Loucy (cell line): ENCODE data around the gene DDX31.

Experiments used
- H2AFZ ChIP-seq: fragments of 200-600 bp; sonication (generic); 2 replicates; pipeline ENCODE4 v1.6.0; 2016; ENCODE audit warnings: antibody characterized with exemption, mild to moderate bottlenecking, low read length, moderate library complexity
- H3F3A ChIP-seq: fragments of 200-600 bp; 2 replicates; pipeline ENCODE4 v1.6.0; 2016; ENCODE audit warnings: antibody characterized with exemption, low read depth, mild to moderate bottlenecking
- H3K27me3 ChIP-seq: fragments of 200-600 bp; sonication (generic); 2 replicates; pipeline ENCODE4 v1.6.1; 2014; ENCODE audit warnings: low read length, mild to moderate bottlenecking; ENCODE audit not compliant: insufficient read depth, poor library complexity, severe bottlenecking
- H3K36me3 ChIP-seq: fragments of 200-600 bp; sonication (generic); 2 replicates; pipeline ENCODE4 v1.6.1; 2016; ENCODE audit warnings: low read length; ENCODE audit not compliant: insufficient read depth
- H3K4me1 ChIP-seq: fragments of 200-600 bp; sonication (generic); 2 replicates; pipeline ENCODE4 v1.5.1; 2014; ENCODE audit warnings: low read length, mild to moderate bottlenecking; ENCODE audit not compliant: insufficient read depth, poor library complexity, severe bottlenecking
- H3K4me2 ChIP-seq: fragments of 200-600 bp; sonication (generic); 2 replicates; pipeline ENCODE4 v1.6.0; 2014; ENCODE audit warnings: antibody characterized with exemption, low read length, low read depth, mild to moderate bottlenecking; ENCODE audit not compliant: poor library complexity, severe bottlenecking
- H3K4me3 ChIP-seq: fragments of 200-600 bp; sonication (generic); 2 replicates; pipeline ENCODE4 v1.5.1; 2014; ENCODE audit warnings: low read length, mild to moderate bottlenecking, mixed read lengths; ENCODE audit not compliant: poor library complexity, severe bottlenecking
- H3K79me2 ChIP-seq: fragments of 200-600 bp; sonication (generic); 2 replicates; pipeline ENCODE4 v1.6.1; 2014; ENCODE audit warnings: low read length; ENCODE audit not compliant: insufficient read depth
- H3K9ac ChIP-seq: fragments of 200-600 bp; sonication (generic); 2 replicates; pipeline ENCODE4 v1.6.0; 2014; ENCODE audit warnings: mild to moderate bottlenecking, low read depth, low read length, moderate library complexity; ENCODE audit not compliant: poor library complexity, severe bottlenecking
- H3K9me2 ChIP-seq: fragments of 200-600 bp; sonication (generic); replicated peaks from 2 replicates; pipeline ENCODE4 v1.6.1; 2016; ENCODE audit warnings: low read depth, low read length, mixed read lengths
- H3K9me3 ChIP-seq: fragments of 200-600 bp; sonication (generic); 2 replicates; pipeline ENCODE4 v1.6.1; 2014; ENCODE audit warnings: mild to moderate bottlenecking, antibody characterized with exemption, low read length, low read depth; ENCODE audit not compliant: insufficient read depth
- H4K20me1 ChIP-seq: fragments of 200-600 bp; sonication (generic); 2 replicates; pipeline ENCODE4 v1.6.0; 2014; ENCODE audit warnings: antibody characterized with exemption, low read length, mild to moderate bottlenecking; ENCODE audit not compliant: insufficient read depth, poor library complexity, severe bottlenecking
- CTCF ChIP-seq: fragments of 200-600 bp; sonication (generic); conservative IDR thresholded peaks from 2 replicates; pipeline ENCODE4 v1.5.1; 2014; ENCODE audit warnings: mild to moderate bottlenecking, antibody characterized with exemption, low read length
- EZH2phosphoT487 ChIP-seq: fragments of 200-600 bp; IDR thresholded peaks from 2 replicates; pipeline ENCODE4 v1.6.1; 2018; ENCODE audit warnings: antibody characterized with exemption, mild to moderate bottlenecking, moderate library complexity, borderline replicate concordance

Gene DDX31

GRCh38 chr9:132600326-132600984, 69.3 kb downstream of the DDX31 start:
- Histone ChIP-seq H3K9me2 (no peaks in the 10 kb centered on the region), H3K4me3 (no peak overlapping the region), H3K4me2 (no peak overlapping the region), H2AFZ (no peak overlapping the region), H3K4me1 (no peaks in the 10 kb centered on the region), H4K20me1 (no peaks in the 10 kb centered on the region), H3F3A (no peaks in the 10 kb centered on the region), H3K9ac (no peak overlapping the region), H3K36me3 (peaks cover 10% of the 10 kb centered on the region; the same call in 1 of the 2 replicates), H3K9me3 (no peaks in the 10 kb centered on the region), H3K27me3 (no peaks in the 10 kb centered on the region), H3K79me2 (no peaks in the 10 kb centered on the region)
- TF ChIP-seq CTCF (no peak), EZH2phosphoT487 (no peak)

- Histone ChIP-seq H3K9me2 (no peaks in the 10 kb centered on the region), H4K20me1 (no peaks in the 10 kb centered on the region), H3F3A (no peaks in the 10 kb centered on the region), H3K36me3 (peaks cover 19% of the 10 kb centered on the region; the same call in 1 of the 2 replicates), H3K4me1 (no peaks in the 10 kb centered on the region), H3K27me3 (no peaks in the 10 kb centered on the region), H2AFZ (no peak overlapping the region), H3K9me3 (no peaks in the 10 kb centered on the region), H3K9ac (no peak overlapping the region), H3K79me2 (no peaks in the 10 kb centered on the region), H3K4me3 (no peak overlapping the region), H3K4me2 (no peak overlapping the region)
- TF ChIP-seq CTCF: no peak
- TF ChIP-seq EZH2phosphoT487: no peak
Observed at GRCh38 chr9:132597073-132597775, 72.6 kb downstream of the DDX31 start.

- H3K9me3 ChIP-seq: no peaks in the 10 kb centered on the region
- H3K4me3 ChIP-seq: no peak overlapping the region
- H3K9ac ChIP-seq: no peak overlapping the region
- H4K20me1 ChIP-seq: no peaks in the 10 kb centered on the region
- no peaks in the 10 kb centered on the region for H3K27me3 ChIP-seq
- no peaks in the 10 kb centered on the region for H3K9me2 ChIP-seq
- H3K36me3 ChIP-seq: peaks cover 19% of the 10 kb centered on the region; the same call in 1 of the 2 replicates
- TF ChIP-seq EZH2phosphoT487: no peak
- no peak for TF ChIP-seq CTCF
- H3K4me2 ChIP-seq: no peak overlapping the region
- no peaks in the 10 kb centered on the region for H3K4me1 ChIP-seq
- no peaks in the 10 kb centered on the region for H3K79me2 ChIP-seq
- H2AFZ ChIP-seq: no peak overlapping the region
- no peaks in the 10 kb centered on the region for H3F3A ChIP-seq
Observed at GRCh38 chr9:132596200-132596599, 73.6 kb downstream of the DDX31 start.
